Fibroblast of lung (primary cell): ENCODE data around the gene FRMD6. TPM values are rescaled to one million over a fixed set of nuclear protein-coding genes. Genes with fewer than 3 reads are reported as not detected.

Experiments used
- DNase-seq, 2 donors: peaks; one replicate each; pipeline versions ENCODE4 v3.0.0 to v3.0.0-alpha.2; 2010; ENCODE audit warnings: low read depth in 2 of 2
- H2AFZ ChIP-seq: 2 replicates; pipeline ENCODE4 v1.5.1; 2012; ENCODE audit warnings: low read length, control low read depth, inconsistent platforms
- H3K27ac ChIP-seq: 2 replicates; pipeline ENCODE4 v1.5.1; 2011; ENCODE audit warnings: low read length, control low read depth; ENCODE audit not compliant: insufficient read depth
- H3K27me3 ChIP-seq: 2 replicates; pipeline ENCODE4 v1.5.1; 2011; ENCODE audit warnings: mild to moderate bottlenecking, low read length; ENCODE audit not compliant: control insufficient read depth, insufficient read depth
- H3K36me3 ChIP-seq: 2 replicates; pipeline ENCODE4 v1.5.1; 2011; ENCODE audit warnings: low read length; ENCODE audit not compliant: control insufficient read depth, insufficient read depth
- H3K4me1 ChIP-seq: 2 replicates; pipeline ENCODE4 v1.5.1; 2011; ENCODE audit warnings: low read length; ENCODE audit not compliant: control insufficient read depth, insufficient read depth; ENCODE audit errors: extremely low read depth
- H3K4me2 ChIP-seq: 2 replicates; pipeline ENCODE4 v1.5.1; 2011; ENCODE audit warnings: low read length, control low read depth; ENCODE audit not compliant: insufficient read depth; ENCODE audit errors: extremely low read depth
- H3K4me3 ChIP-seq, 4 experiments: fragments of 200-600 bp in 1 of 4; sonication (generic) in 1 of 4; replicated peaks in 1 of 4; 2 replicates each; pipeline ENCODE4 v1.5.1; 2011 to 2016; ENCODE audit warnings: low read length in 4 of 4, low read depth in 3 of 4, mild to moderate bottlenecking in 3 of 4, control low read depth in 2 of 4, inconsistent platforms in 1 of 4, mixed read lengths in 1 of 4; ENCODE audit not compliant: insufficient read depth in 1 of 4; ENCODE audit errors: control extremely low read depth in 1 of 4
- H3K79me2 ChIP-seq: 2 replicates; pipeline ENCODE4 v1.5.1; 2012; ENCODE audit warnings: mild to moderate bottlenecking, low read length, inconsistent platforms; ENCODE audit not compliant: control insufficient read depth, insufficient read depth
- H3K9ac ChIP-seq: 2 replicates; pipeline ENCODE4 v1.5.1; 2011; ENCODE audit warnings: mild to moderate bottlenecking, low read length, control low read depth; ENCODE audit not compliant: insufficient read depth
- H3K9me3 ChIP-seq: 2 replicates; pipeline ENCODE4 v1.5.1; 2012; ENCODE audit warnings: low read depth, low read length; ENCODE audit not compliant: control insufficient read depth, insufficient read depth
- H4K20me1 ChIP-seq: 2 replicates; pipeline ENCODE4 v1.5.1; 2011; ENCODE audit warnings: low read length; ENCODE audit not compliant: control insufficient read depth, insufficient read depth; ENCODE audit errors: extremely low read depth
- CTCF ChIP-seq, 2 donors: IDR thresholded peaks in 1 of 2; conservative IDR thresholded peaks in 1 of 2; 1 replicate in 1 of 2; 2 replicates in 1 of 2; pipeline ENCODE4 v1.5.1; 2011 to 2012; ENCODE audit warnings: low read length in 2 of 2, control low read depth in 1 of 2, inconsistent platforms in 1 of 2, low read depth in 1 of 2, mild to moderate bottlenecking in 1 of 2
- EZH2 ChIP-seq: IDR thresholded peaks from 2 replicates; pipeline ENCODE4 v1.5.1; 2012; ENCODE audit warnings: low read length, control low read depth, mild to moderate bottlenecking; ENCODE audit errors: missing control alignments
- polyA plus RNA-seq, 2 donors: library from polyadenylated mRNA; depleted of rRNA in 1 of 2; stranded (reverse) in 1 of 2; unstranded in 1 of 2; fragments of >200 nt; gene quantifications; 2 replicates each; pipeline ENCODE4 v1.2.1, GENCODE V29; 2011 to 2012; ENCODE audit warnings: missing spikeins in 1 of 2
- total RNA-seq: library from RNA; depleted of rRNA; stranded (reverse); fragments of >200 nt; gene quantifications from 2 replicates; pipeline ENCODE4 v1.2.1, GENCODE V29; 2014

FRMD6 gene
- total and polyA plus RNA-seq, 2 donors (not counting 1 experiment from before 2014, with no cell fraction given), result 200 to 222 TPM

- no peak overlapping the region for H3K4me3 ChIP-seq
- no peaks in the 10 kb centered on the region for H4K20me1 ChIP-seq
- H3K9me3 ChIP-seq, result no peaks in the 10 kb centered on the region
- no peaks in the 10 kb centered on the region for H3K27me3 ChIP-seq
- H3K79me2 ChIP-seq, result no peaks in the 10 kb centered on the region
- no peaks in the 10 kb centered on the region for H3K36me3 ChIP-seq
- peaks cover 16% of the 10 kb centered on the region for H3K4me1 ChIP-seq
- peak in 1 of 2 donors; percentile 50 for DNase-seq
- H3K27ac ChIP-seq, result no peak overlapping the region
- no peak overlapping the region for H2AFZ ChIP-seq
- H3K4me2 ChIP-seq, result no peak overlapping the region
- no peak for TF ChIP-seq CTCF (conservative IDR thresholded peaks at IDR 0.05 in 1 of 2, IDR thresholded peaks at IDR 0.05 in 1 of 2; ENCODE audit: low read depth in 1 of 2, low read length in 2 of 2)
- no peak for TF ChIP-seq EZH2
- no peak overlapping the region for H3K9ac ChIP-seq
Measured at GRCh38 chr14:51609251-51609954, 42.3 kb upstream of the FRMD6 start.

GRCh38 chr14:51609955-51610283 is 41.8 kb upstream of the FRMD6 start:
- DNase-seq, result peak; percentile 65 to 75
- Histone ChIP-seq H3K9me3 (no peaks in the 10 kb centered on the region), H3K27ac (no peak overlapping the region), H3K4me3 (no peak overlapping the region), H3K79me2 (no peaks in the 10 kb centered on the region), H4K20me1 (no peaks in the 10 kb centered on the region), H3K9ac (no peak overlapping the region), H3K36me3 (no peaks in the 10 kb centered on the region), H3K4me1 (peaks cover 18% of the 10 kb centered on the region), H3K27me3 (no peaks in the 10 kb centered on the region), H2AFZ (no peak overlapping the region), H3K4me2 (no peak overlapping the region)
- TF ChIP-seq EZH2 (no peak), CTCF (conservative IDR thresholded peaks at IDR 0.05 in 1 of 2, IDR thresholded peaks at IDR 0.05 in 1 of 2; ENCODE audit: low read depth in 1 of 2, low read length in 2 of 2) (no peak)

GRCh38 chr14:51610771-51611170 is 40.9 kb upstream of the FRMD6 start:
- Histone ChIP-seq H3K9ac (no peak overlapping the region), H3K79me2 (no peaks in the 10 kb centered on the region), H3K4me1 (peaks cover 24% of the 10 kb centered on the region), H3K36me3 (no peaks in the 10 kb centered on the region), H3K9me3 (no peaks in the 10 kb centered on the region), H3K27ac (no peak overlapping the region), H2AFZ (no peak overlapping the region), H3K4me2 (no peak overlapping the region), H3K27me3 (no peaks in the 10 kb centered on the region), H3K4me3 (no peak overlapping the region), H4K20me1 (no peaks in the 10 kb centered on the region)
- DNase-seq, result peak in 1 of 2 donors; percentile 66
- TF ChIP-seq EZH2 (no peak), CTCF (conservative IDR thresholded peaks at IDR 0.05 in 1 of 2, IDR thresholded peaks at IDR 0.05 in 1 of 2; ENCODE audit: low read depth in 1 of 2, low read length in 2 of 2) (no peak)
